Endometrial microvascular endothelial cells (primary cell): ENCODE data around the gene ERBIN. TPM values are rescaled to one million over a fixed set of nuclear protein-coding genes. Genes with fewer than 3 reads are reported as not detected.
"Not testable (repeated sequence)": the region's sequence is repeated elsewhere in the genome, so short reads cannot be mapped to it uniquely, and the experiment has no call there.

ENCODE experiments used
- in situ Hi-C: cut with HindIII; loops from 2 replicates; pipeline ENCODE4 v1.10.0; 2017; ENCODE audit warnings: low sequenced_read_pairs, low pct_unique_long_range_greater_than_20kb; ENCODE audit errors: inconsistent ontology term
- total RNA-seq: library from RNA; depleted of rRNA; stranded (reverse); fragments of >200 nt; gene quantifications from one replicate; pipeline ENCODE4 v1.2.3, GENCODE V29; 2015; ENCODE audit errors: inconsistent ontology term

The ERBIN gene
- total RNA-seq, 1 donor from 2014 or later = 27.5 TPM

DNA sequence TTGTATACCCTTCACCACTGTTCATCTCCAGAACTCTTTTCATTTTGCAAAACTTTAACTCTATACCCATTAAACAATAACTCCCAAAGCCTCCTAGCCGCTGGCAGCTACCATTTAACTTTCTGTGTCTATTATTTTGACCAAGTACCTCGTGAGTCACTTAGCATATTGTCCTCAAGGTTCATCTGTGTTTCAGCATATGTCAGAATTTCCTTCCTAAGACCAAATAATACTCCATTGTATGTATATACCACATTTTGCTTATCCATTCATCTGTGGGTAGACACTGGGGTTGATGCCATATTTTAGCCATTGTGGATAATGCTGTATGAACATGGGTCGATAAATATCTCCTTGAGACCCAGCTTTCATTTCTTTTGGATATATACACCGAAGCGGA, 17.4 kb downstream of the ERBIN start:
- in situ Hi-C loops = no loop called here

DNA sequence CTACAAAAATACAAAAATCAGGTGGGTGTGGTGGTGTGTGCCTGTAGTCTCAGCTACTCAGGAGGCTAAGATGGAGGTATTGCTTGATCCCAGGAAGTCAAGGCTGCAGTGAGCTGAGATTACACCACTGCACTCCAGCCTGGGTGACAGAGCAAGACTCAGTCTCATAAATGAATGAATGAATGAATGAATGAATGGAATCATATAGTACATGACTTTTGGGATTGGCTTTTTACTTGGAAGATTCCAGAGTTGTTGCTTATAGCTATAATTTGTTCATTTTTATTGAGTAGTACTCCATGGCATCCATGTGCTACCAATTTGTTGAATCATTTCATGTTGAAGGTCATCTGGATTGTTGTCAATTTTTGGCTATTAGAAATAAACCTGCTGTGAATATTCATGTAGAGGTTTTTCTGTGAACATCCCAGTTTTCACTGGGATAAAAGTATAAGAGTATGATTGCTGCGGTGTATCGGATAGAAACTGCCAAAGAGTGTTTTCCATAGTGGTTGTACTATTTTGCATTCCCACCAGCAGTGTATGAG, 19.9 kb downstream of the ERBIN start:
- in situ Hi-C loops = no loop called here

DNA sequence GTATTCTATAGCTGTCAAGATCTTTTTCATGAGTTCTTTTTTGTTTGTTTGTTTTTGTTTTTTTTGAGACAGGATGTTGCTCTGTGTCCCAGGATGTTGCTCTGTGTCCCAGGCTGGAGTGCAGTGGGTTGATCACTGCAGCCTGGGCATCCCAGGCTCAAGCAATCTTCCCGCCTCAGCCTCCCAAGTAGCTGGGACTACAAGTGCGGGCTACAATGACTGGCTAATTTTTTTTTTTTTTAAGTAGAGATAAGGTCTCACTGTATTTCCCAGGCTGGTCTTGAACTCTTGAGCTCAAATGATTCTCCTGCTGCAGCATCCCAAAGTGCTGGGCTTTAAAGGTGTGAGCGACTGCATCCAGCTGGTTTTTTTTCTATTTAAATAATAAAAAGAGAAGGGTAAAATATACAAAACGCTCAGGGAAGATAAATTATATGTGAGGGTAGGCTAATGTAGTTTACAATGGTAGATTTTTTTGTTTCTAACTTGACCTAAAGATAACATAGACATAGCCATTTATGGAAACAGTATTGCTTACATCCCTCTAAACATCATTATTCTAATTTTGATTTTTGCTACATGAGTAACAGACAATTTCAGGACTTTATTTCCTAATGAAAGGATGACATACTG, 21.9 kb downstream of the ERBIN start:
- in situ Hi-C loops = no loop called here

DNA sequence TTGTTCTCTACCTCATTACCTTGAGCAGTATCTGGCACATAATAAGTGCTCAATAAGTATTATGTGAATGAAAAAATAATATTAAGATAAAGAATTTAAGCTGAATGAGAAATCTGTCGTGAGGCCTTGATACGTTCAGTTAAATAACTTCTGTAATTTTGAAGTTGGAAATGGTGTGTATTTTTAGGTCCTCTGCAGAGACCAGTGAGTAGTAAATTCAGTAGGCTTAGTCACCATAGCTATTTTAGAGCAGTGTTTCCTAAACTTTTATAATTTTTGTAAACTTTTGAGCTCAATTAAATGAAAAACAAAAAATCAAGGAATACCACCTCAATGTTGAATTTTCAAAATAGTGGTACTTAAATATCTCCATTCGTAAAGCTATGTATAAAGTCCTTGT, 25.0 kb downstream of the ERBIN start:
- in situ Hi-C loops = no loop called here

DNA sequence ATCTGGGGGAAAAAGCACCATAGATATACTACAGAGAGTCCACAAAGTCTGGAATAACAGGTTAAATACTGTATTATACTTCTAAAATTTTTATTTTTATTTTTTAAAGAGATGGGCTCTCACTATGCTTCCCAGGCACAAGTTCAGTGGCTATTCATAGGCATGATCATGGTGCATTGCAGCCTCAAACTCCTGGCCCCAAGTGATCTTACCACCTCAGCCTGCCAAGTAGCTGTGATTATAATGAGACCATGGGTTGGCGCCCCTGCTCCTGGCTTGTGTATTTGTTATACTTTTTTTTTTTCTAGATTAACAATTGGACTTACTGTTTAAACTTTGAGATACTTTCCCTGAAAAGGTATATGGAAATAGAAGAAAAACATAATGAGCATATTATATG, 25.9 kb downstream of the ERBIN start:
- in situ Hi-C loops = no loop called here

DNA sequence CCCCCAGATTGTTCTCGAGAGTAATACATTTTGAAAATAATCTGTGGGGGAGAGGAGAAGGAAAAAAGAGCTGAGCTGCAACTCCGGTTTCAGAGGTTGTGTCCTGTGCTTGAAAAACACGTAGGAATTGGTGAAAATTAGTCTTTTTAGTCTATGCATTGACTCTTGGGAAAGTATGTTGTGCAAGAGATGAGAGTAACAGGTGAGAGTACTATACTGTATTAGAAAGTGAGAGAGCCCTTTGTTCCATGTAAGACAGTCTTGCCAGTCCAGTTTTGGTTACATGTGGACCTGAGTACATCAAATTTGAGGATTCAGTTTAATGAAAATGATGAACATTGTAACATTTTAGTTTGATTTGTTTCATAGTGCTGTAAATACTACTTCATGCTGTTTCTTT, 27.8 kb downstream of the ERBIN start:
- in situ Hi-C loops = no loop called here

DNA sequence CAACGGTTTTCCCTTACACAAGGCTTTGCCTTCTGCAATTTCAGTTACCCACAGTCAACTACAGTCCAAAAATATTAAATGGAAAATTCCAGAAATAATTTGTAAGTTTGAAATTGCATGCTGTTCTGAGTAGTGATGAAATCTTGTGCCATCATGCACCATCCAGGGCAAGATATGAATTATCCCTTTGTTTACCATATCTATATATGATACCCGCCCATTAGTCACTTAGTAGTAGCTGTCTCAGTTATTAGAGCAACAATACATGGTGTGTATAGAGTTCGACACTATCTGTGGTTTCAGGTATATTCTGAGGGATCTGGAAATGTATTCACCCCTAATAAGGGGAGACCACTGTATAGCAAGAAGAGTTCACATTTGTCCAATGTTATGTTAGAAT, 29.4 kb downstream of the ERBIN start:
- in situ Hi-C loops = no loop called here

DNA sequence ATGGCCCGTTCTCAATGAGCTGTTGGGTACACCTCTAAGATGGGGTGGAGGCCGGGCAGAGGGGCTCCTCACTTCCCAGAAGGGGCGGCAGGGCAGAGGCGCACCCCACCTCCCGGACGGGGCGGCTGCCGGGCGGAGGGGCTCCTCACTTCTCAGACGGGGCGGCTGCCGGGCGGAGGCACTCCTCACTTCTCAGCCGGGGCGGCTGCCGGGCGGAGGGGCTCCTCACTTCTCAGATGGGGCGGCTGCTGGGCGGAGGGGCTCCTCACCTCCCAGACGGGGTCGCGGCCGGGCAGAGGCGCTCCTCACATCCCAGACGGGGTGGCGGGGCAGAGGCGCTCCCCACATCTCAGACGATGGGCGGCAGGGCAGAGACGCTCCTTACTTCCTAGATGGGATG, 31.3 kb downstream of the ERBIN start:
- in situ Hi-C loops = not testable (repeated sequence)

DNA sequence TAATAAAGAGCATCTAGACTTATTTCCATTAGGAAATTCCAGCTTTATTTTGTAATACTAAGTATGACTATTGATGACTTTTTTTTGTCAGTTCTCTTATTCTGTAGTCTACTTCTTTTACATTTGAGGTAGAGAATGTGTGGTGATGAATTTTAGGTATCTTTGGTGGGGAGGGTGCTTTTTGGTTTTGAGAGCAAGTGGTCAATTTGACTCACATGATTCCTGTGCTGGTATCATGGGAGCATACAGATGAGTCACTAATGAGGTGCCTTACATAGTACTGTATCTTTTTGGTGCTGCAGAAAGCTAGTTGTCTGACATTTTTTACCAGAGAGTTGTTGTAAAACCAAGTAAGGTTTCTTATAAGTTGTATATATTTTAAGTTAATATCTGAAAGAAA, 35.3 kb downstream of the ERBIN start:
- in situ Hi-C loops = no loop called here

DNA sequence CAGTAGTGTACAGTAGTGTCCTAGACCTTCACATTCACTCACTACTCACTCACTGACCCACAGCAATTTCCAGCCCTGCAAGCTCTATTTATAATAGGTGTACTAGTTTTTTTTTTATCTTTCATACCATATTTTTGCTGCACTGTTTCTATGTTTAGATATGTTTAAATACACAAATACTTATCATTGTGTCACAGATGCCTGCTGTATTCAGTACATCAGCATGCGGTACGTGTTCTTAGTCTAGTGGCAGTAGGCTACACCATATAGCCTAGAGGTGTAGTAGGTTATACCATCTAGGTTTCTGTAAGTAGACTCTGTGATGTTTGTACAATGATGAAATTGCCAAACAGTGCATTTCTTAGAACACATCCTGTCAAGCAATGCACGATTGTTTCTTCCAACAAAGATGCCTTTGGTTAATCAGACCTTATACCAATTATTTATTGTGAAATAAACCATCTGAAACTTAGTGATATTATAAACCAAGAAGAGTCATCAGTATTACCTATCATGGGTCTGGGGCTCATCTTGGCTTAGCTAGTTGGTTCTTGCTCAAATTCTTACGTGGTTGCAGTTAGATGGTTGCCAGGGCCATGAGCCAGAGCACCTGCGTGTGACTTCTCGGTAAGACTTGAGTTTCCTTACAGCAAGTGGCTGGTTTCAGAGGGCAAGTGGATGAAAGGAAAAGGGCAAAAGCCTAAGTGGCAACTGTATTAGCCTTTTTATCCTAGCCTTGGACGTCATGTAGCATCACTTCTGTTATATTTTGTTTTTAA, 41.1 kb downstream of the ERBIN start:
- in situ Hi-C loops = no loop called here

DNA sequence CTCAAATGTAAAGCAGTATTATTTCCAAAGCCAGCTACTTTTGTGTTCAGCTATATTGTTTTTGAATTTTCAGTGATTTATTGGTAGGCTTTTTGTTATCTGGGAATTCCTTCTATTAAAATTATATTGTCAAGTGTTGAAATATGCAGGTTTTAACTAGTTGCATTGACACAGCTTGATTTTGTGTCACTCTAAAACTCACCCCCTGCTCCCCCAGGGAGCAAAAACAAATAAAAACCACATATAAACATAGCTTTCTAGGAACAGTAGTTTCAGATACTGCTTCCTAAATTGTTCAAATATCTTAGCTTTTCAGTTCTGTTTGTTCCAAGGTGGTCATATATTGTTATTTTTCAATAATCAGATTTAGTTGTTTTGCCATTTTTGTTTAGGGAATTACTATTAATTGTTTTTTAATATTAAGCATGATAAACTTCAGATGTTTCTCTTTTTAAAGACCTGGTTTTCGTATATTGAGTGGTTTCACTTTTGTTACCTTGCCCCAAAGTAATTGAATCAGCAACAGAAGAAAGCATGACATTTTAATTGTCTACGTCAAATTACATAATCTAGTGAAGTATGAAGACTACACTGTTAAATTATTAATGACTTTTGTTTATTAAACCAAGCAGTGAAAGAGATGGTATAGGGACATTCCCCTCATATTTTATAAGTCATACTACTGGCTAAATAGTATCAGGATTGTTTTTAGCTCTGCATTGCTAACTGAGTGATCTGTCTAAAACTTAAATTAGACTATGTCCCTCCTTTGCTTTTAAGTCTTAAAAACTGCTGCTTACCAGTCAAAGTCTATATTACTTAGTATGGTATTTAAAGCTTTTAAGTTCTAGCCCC, 43.4 kb downstream of the ERBIN start:
- in situ Hi-C loops = no loop called here

DNA sequence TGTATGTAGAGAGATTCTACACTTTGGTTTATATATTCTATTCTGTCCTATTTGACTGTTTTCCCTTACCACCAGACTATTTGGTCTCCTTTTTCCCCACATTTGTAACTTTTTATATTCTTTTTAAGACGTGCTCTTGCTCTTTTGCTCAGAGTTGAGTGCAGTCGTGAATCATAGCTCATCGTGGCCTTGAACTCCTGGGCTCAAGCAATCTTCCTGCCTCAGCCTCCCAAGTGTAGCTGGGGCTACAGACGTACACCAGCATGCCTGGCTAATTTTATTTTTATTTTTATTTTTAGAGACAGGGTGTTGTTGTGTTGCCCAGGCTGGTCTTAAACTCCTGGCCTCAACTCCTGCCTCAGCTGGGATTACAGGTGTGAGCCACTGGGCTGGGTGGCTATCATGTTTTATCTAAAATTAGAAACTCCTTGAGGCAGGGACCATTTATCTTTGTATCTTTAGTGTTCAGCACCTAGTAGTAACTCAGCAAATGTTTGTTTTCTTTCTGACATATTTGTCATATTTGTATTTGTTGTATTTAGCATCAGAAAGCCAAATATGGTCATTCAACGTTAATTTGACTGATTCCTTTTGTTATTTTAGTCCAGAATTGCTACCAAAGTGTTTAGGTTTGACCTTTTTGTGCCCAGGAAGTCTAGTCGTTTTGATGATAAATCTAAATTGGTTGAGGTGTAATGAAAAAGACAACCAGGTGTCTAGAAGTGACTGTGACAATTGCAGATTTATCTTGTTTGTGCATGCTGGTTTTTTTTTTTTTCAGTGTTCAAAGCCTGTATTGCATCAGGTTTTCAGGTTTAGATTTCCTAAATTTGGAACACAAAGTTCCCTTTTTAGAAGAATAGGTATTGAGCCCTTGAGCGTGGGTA, 44.3 kb downstream of the ERBIN start:
- in situ Hi-C loops = no loop called here

DNA sequence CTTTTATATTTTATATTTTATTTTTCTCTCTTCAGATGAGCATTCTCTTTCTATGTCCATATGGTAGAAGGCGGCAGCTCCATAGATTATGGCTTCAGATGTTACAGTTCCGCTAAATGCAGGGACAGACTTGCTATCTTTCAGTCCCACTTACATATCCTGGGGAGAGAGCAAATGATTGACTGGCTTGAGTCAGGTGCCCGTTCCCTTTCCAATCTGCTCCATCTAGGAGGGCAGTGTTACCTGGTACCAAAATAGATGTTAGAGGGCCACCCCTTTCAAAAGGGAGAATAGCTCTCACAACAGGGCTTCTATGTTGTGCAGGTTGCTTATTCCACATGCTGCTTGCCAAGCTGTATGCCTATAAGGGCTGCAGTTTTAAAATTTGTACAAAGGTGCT, 45.3 kb downstream of the ERBIN start:
- in situ Hi-C loops = no loop called here

DNA sequence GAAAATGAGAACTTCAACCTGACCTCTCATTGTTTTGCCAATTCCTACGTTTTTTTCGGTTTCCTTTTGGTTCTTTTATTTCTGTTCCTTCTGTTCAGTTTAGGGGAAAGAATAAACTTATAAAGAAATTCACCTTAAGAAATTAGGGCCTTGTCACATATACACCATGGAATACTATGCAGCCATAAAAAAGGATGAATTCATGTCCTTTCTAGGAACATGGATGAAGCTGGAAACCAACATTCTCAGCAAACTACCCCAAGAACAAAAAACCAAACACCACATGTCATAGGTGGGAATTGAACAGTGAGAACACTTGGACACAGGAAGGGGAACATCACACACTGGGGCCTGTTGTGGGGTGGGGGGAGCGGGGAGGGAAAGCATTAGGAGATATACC, 46.5 kb downstream of the ERBIN start:
- in situ Hi-C loops = not testable (repeated sequence)

DNA sequence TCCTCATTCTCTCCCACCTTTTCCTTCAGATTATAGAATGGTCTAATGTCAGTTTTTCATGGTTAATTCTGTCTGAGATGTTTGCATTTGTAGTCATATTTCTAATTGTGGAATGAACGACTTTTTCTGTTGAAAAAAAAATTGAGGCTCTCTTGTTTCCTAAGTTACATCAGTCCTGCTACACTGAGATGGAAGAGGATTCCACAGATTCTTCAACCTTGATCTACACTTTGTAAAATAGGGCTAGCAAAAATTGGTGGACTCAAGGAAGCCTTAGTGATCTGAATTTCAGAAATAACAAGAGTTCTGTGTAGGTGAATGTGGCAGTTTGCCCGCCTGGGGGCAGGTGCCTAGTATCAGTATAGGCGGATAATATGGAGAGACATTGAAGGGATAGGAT, 51.9 kb downstream of the ERBIN start:
- in situ Hi-C loops = no loop called here

DNA sequence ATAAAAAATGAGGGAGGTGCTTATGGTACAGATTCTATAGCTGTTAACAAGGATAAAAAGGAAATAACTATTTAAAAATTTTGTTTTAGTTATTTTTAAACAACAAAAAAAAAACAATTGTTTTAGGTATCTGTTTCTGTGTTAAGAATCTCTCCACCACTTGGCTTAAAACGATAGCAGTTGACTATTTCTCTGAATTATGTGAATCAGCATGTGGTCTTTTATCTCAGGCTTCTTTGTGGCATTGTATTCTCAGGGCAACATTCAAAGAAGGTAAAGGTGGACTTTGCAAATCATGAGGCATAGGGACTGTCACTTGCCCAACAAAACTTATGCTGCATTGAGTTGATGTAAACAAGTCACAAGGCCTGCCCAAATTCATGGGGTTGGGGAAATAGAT, 55.2 kb downstream of the ERBIN start:
- in situ Hi-C loops = no loop called here

DNA sequence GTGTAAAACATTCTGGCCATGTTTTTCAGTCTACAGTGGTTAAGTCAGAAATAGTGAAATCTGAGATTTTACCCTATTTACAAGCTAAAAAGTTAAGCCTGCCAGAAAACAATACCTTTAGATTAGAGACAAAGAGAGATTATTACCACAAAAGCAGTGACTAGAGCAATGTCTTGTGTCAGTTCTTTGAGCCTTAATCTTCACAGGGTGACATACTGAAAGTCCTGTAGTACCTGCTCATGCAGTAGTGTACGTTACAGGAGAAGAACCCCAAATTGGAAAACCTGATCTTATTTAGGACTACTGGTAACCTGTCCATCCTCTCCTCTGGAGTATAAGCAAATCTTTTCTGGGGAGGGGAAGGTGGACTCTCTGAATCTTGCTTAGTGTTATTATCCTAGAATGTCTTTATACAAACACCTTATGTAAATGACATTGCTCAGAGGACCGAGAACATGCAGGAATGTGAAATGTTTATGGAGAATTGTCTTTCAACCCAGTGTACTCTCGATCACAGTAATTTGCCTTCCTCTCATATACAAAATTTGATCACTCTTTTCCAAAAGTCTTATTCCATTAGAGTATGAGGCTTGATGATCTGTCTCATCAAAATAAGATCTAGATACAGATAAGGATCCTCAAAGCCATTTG, 55.7 kb downstream of the ERBIN start:
- in situ Hi-C loops = no loop called here

DNA sequence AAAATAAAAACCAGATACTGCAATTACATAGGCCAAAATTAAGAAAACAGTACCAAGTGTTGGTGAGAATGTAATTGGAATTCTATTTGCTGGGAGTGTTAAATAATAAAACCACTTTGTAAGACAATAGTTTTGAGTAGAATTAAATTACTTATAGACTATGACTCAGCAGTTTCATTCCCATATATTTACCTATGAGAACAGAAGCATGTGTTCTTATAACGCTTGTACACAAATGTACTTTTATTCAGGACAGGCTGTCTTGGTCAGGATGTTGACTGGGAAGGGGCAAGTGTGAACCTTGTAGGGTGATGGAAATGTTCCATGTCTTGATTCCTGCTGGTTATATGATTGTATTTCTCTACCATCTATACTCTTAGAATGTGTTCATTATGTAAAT, 56.3 kb downstream of the ERBIN start:
- in situ Hi-C loops = no loop called here
